B cell (primary cell): ENCODE results near the gene SLC37A4.

Source experiments
- CTCF ChIP-seq: fragments of 200-600 bp; IDR thresholded peaks from one replicate; pipeline ENCODE4 v1.8.0; 2022; ENCODE audit warnings: antibody characterized with exemption, mild to moderate bottlenecking
- EZH2 ChIP-seq: IDR thresholded peaks from 2 replicates; pipeline ENCODE4 v1.6.1; 2012; ENCODE audit warnings: borderline replicate concordance, low read depth, mild to moderate bottlenecking, moderate library complexity, low read length; ENCODE audit not compliant: insufficient read depth, poor library complexity, severe bottlenecking

- TF ChIP-seq CTCF (no peak), EZH2 (no peak)
Measured at GRCh38 chr11:118988280-118988679, 42.4 kb downstream of the SLC37A4 start.
